T-helper 9 cell (primary cell): ENCODE data around the gene ARL15.

ENCODE experiments used
- DNase-seq: peaks from one replicate; pipeline ENCODE4 v3.0.0-alpha.2; 2020

The ARL15 gene

GRCh38 chr5:53927668-53928247 lies 382.6 kb downstream of the ARL15 start:
- DNase-seq, result no peak

GRCh38 chr5:53926026-53926425 lies 384.3 kb downstream of the ARL15 start:
- no peak for DNase-seq

GRCh38 chr5:53924392-53924791 lies 386.0 kb downstream of the ARL15 start:
- DNase-seq, result no peak

DNA sequence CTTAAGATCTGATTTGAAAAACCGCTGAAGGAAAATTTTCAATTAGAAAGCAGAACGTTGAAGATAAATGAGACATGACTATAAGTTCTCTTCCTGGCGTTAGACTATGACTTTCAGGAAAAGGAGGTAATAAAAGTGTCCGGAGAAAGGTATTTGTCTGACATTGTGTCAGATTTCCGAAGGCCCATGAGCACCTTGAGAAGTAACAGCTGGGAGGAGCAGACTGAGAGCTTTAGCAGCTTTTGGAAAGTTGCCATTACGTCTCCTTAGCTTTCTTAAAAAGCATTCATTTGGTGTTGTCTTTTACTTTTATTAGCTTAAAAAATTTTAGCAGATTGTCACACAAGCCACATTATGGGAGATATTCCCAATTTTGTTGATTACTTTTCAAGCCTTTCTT lies 386.4 kb downstream of the ARL15 start:
- DNase-seq, result no peak

- DNase-seq, result no peak
Measured at GRCh38 chr5:53922508-53923498, 387.6 kb downstream of the ARL15 start.

DNA sequence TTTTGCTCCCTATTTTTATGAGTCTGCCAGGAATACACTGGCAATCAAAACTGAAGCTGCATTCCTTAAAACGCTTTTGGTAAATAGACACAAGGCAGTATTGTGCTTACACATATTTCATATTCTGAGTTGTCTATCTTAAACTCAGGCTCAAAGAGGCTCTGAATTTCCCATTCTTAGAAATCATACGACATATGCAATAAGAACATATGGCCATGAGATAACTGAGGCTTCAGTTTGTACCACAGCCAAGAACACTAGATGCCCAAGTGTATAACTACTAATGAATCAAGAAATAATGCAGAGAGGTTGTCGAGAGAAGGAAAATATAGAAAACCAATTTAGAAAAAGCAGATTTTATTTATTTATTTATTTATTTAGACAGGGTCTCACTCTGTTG lies 392.5 kb downstream of the ARL15 start:
- no peak for DNase-seq

- no peak for DNase-seq
Measured at GRCh38 chr5:53917095-53917494, 393.3 kb downstream of the ARL15 start.

DNA sequence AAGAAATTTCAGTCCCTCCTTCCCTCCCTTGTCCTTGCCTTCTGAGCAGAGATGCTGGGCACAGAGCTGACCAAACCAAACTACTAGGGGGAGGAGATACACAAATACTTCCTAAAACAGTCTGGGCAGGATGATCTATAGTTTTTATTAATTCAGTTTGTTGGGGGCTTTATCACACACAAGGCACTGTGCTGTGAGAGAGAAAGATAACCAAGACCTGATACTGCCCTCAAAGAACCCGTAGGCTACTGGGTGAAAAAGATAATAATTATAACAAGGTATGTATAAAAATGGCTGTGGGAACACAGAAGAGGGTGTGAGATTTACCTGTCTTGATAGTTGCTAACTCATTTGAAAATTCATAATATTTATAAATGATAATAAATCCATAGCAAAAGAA lies 395.3 kb downstream of the ARL15 start:
- DNase-seq, result no peak

GRCh38 chr5:53913941-53914340 lies 396.4 kb downstream of the ARL15 start:
- DNase-seq, result no peak

DNA sequence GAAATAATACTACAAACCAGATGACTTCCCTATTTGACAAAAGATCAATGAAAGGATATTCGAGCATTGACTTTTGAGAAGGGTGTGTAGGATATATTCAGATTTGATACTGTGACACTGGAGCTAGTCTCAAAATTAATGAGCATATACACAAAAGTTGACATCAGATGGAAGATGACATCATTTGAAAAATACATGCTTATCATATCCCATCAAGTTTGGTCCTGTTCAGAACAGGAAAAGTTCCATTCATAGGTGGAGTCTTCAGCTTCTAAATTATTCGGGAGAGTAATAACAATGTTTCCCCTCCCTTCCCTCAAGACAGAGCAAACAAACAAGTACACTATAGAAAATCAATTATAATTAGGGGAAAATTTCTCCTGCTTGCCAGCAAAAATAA lies 401.6 kb downstream of the ARL15 start:
- DNase-seq, result no peak

DNA sequence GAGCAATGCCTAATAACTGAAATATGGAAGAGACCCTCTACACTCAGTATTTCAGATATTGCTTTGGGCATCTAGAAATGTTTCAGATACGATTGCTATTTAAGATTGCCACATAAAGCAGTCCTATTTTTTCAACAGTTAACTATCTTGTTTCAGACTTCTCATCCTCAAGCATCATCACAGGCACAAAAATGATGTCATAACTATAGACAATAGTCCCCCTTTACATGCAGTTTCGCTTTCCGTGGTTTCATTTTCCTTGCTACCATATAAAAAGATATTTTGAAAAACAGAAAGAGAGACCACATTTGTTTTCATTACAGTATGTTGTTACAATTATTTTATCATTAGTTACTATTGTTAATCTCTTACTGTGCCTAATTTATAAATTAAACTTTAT lies 402.5 kb downstream of the ARL15 start:
- no peak for DNase-seq

GRCh38 chr5:53906736-53907135 lies 403.6 kb downstream of the ARL15 start:
- DNase-seq, result no peak

GRCh38 chr5:53902296-53902907 lies 408.0 kb downstream of the ARL15 start:
- no peak for DNase-seq

- no peak for DNase-seq
Measured at GRCh38 chr5:53900677-53901076, 409.7 kb downstream of the ARL15 start.

GRCh38 chr5:53895091-53895683 lies 415.2 kb downstream of the ARL15 start:
- DNase-seq, result no peak

GRCh38 chr5:53893626-53894025 lies 416.7 kb downstream of the ARL15 start:
- no peak for DNase-seq

DNA sequence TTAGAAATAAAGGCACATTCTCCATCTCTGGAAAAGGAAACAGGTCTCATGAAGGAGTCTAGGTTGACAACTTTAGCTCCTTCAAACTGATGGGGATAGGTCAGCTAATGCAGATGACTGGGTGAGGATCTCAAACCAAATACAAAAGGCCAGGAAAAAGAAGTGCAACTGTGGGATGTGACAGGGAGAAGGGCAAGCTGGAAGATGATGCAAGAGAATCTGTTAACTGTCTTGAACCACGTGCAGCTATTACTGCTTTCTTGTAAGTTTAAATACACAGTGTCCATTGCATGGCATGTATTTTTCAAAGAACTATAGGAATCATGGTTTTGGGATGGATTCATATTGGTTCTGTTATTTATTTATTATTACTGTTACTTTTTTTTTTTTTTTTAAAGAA lies 418.1 kb downstream of the ARL15 start:
- DNase-seq, result no peak

DNA sequence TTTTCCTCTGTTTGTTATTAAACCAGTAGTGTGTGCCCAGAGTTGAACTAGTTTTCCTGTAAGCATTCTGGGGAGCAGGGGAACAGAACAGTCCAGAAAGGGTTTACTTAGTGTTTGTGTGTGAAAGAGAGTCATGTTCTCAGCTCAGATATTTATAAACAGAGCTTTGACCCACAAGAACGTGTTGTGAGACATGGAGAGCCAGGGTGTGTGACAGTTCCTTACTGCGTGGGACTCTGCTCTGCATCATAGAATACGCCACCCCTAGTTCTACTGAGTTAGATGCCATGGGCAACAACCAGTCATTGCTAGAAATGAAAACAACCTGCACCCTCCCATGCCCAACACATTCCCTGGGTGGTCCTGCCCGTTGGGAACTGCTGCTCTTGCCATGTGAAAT lies 419.2 kb downstream of the ARL15 start:
- no peak for DNase-seq

DNA sequence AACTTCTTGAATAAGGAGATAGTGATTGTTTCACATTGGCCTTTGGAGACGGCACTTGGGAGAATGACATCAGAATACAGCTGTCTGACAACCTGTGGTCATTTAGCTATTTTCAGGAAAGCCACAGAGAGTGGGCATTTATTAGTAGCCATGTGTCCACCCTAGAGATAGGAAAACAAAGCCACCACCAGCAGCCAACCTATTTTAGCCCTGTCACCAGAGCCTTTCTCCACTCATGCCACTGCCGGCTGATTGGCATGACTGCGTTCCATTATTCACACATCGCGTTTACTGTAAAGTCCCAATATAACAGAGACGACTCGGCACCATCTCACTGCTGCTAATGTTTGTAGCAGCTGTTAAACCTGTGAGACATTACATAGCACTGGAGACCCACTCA lies 419.9 kb downstream of the ARL15 start:
- no peak for DNase-seq

GRCh38 chr5:53884844-53885243 lies 425.5 kb downstream of the ARL15 start:
- no peak for DNase-seq

DNA sequence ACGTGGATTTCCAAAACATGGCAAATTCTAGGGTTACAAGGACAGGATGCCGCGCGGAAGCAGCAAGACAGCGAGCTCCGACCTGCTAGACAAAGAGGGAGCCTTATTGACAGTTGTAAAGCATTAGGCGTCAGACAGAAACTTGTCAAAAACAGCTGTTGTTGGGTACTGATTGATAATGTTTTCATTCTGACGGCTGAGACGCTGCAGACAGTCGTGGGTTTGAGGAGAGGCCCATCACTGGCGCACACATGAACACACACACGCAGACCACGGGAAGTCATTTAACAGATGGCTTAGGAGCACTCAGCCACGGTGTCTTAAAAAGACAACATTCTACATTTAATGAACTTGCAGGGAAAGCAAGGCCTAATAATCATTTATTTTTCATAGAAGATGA lies 426.0 kb downstream of the ARL15 start:
- no peak for DNase-seq

GRCh38 chr5:53882676-53883031 lies 427.7 kb downstream of the ARL15 start:
- no peak for DNase-seq

DNA sequence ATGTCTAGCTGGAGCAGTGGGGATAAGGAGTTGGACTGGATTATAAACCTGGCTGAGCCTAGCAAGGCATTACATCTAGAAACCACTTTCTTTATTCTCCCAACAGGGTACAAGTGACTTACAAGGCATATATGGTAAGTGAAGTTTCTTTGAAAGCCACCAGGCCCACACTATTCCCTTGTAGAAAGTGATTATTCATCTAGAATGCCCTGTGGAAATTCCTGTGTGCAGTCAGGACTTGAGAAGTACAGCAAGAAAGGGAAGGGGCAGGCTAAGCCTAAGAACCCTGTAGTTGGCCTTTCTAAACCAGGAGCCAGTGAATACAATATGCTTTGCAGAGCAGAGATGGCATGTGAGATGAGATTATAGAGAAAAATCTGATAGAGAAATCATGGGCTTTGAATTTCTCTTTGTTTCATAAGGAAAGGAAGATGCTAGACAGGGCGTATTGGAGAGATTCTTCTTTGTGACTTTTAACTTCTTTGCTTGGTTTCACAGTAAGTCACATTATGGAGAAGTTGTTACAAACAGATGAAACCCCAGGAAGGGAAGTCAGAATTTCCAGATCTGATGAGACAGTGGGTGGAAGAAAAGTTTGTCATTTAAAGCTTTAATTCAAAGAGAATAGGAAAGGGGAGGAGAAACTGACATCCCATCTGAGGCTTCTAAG lies 428.2 kb downstream of the ARL15 start:
- no peak for DNase-seq
